Measurements from ENCODE around the gene ITGAE. TPM values are rescaled to one million over a fixed set of nuclear protein-coding genes. Genes with fewer than 3 reads are reported as not detected.
A peak's percentile ranks its signal among the peaks of the same experiment; 100 is the strongest.

The ITGAE gene
- total RNA-seq, 1 experiment from 2014 or later = 31.6 TPM

DNA sequence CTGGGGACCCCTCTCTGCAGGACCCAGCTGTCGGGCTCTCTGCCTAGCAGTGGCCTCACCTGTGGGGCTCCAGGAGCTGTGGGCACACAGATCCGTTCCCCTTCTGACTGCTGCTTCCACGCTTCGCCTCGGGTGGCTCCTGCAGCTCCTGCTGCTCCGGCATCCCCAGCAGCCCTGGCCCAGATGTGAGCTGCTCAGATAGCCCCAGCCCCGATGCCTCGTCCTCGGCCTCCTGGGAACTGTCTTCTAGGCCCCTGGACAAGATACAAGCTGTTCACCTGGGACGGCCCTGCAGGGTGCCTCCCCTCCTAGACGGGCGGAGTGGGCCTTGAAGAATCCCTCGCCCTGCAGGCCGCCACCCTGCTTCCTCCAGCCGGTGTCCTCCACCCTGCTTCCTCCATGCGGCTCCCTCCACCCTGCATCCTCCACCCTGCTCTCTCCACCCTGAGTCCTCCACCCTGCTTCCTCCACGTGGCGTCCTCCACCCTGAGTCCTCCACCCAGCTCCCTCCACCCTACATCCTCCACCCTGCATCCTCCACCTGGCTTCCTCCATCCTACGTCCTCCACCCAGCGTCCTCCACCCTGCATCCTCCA, 121.4 kb downstream of the ITGAE start:
- no peak overlapping the region for H3K27ac ChIP-seq
- no peak overlapping the region for H3K4me3 ChIP-seq
- DNase-seq = no peak
- H3K36me3 ChIP-seq = no peaks in the 10 kb centered on the region
- H3K4me1 ChIP-seq = no peaks in the 10 kb centered on the region
- no peaks in the 10 kb centered on the region for H3K9me3 ChIP-seq (replicated peaks)
- no peaks in the 10 kb centered on the region for H3K27me3 ChIP-seq

DNA sequence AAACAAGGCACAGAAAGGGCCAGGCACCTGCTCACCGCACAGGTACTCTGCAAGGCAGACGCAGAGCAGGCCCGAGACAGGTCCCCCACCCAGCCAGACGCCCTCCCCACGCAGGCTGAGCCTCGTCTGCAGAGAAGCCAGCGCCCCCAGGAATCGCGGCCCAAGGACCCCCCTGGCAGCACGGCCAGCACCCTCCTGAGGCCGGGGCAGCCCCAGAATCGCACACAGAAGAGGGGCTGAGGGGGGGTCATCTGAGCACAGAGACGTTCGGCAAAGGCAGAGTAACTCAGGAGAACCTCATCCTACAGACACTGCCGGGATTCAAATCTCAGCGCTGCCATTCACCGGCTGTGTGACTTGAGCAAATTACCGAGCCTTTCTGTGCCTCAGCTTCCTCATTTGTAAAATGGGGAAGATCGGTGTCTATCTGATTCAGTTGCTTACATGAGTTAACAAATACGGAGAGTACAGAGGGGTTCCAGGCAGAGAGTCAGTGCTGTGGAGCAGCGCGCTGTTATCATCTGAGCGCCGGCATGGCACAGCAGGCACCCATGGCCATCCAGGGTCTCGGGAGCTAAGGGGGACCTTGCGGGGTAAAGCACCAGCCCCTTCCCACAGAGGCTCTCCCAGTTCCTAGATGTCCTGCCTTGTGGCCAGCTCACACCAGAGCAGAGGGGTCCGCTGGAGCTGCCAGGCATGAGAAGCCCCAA, 122.0 kb downstream of the ITGAE start:
- H3K4me1 ChIP-seq = no peaks in the 10 kb centered on the region
- DNase-seq = no peak
- no peaks in the 10 kb centered on the region for H3K27me3 ChIP-seq
- H3K27ac ChIP-seq = no peak overlapping the region
- H3K4me3 ChIP-seq = no peak overlapping the region
- no peaks in the 10 kb centered on the region for H3K9me3 ChIP-seq (replicated peaks)
- H3K36me3 ChIP-seq = no peaks in the 10 kb centered on the region

DNA sequence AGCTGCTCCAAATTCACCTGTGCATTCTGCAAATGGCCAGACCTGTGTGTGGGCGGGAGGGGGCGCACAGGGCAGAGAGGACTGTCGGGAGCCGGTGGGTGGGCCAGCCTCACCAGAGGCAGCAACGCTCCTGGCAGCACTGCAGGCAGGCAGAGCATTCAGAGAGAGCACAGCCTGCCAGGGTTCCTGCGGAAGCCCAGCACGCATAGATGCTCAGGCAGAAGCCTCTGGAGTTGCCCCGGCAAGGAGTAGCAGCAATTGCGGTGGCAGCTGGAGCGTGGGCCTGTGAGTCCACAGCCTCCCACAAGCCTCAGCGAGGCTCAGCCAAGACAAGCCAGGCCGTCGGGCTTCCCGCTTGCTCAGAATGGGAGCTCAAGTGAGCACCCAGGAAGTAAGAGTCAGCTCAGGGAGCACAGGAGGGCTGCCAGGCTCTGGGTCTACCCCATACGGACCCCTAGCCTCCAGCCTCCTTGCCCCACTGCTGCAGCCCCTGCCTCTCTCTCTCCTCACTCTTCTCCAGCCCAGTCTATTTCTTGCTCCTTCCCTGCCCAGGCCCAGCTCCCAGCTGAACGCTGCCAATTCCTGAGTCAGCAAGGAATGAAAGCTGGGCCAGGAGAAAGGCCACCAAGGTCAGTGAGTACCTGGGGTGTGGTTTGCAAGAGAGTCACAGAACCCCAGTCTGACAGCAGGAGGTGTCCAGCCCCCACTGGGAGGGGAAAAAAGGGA, 122.7 kb downstream of the ITGAE start:
- H3K9me3 ChIP-seq (replicated peaks) = no peaks in the 10 kb centered on the region
- no peak for DNase-seq
- no peak overlapping the region for H3K4me3 ChIP-seq
- no peaks in the 10 kb centered on the region for H3K27me3 ChIP-seq
- H3K27ac ChIP-seq = no peak overlapping the region
- no peaks in the 10 kb centered on the region for H3K4me1 ChIP-seq
- no peaks in the 10 kb centered on the region for H3K36me3 ChIP-seq

DNA sequence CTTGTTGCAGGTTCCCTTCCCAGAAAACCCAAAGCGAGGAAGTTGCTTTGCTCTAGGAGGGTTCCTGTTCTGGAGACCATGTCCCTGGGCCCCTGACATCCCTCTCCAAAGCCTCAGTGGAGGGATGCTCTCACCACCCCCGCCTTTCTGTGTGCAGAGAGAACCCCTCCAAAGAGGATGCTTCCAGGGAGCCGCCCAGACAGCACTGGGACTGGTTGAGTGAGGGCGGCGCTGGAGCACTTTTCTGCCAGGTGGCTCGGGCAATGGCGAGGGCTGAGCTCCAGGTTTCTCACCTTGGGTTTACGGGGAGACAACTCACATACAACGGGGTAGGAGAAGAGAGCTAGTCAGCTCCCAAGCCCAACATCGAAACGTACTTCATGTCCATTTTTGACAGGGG, 125.1 kb downstream of the ITGAE start:
- H3K27ac ChIP-seq = no peak overlapping the region
- DNase-seq = no peak
- H3K9me3 ChIP-seq (replicated peaks) = no peaks in the 10 kb centered on the region
- no peaks in the 10 kb centered on the region for H3K36me3 ChIP-seq
- no peaks in the 10 kb centered on the region for H3K27me3 ChIP-seq
- no peak overlapping the region for H3K4me3 ChIP-seq
- H3K4me1 ChIP-seq = no peaks in the 10 kb centered on the region

DNA sequence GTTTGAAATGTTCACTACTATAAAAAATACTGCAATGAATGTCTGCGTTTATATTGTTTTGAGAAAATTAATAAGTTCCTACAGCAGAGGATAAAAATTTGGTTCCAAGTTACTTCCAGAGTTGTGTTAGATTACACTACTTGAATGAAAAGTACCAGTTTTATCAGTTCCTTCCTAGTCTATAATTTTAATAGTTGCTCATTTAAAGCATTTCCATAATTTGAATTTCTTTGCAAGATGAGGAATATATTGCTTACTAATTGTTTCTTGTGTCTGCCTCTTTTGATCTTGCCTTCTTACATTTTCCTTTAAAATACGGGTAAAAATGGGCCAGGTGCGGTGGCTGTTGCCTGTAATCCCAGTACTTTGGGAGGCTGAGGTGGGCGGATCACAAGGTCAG, 128.4 kb downstream of the ITGAE start:
- Histone ChIP-seq H3K36me3 (no peaks in the 10 kb centered on the region), H3K4me1 (no peaks in the 10 kb centered on the region), H3K27ac (no peak overlapping the region), H3K9me3 (replicated peaks) (no peaks in the 10 kb centered on the region), H3K4me3 (no peak overlapping the region), H3K27me3 (no peaks in the 10 kb centered on the region)
- DNase-seq = no peak

DNA sequence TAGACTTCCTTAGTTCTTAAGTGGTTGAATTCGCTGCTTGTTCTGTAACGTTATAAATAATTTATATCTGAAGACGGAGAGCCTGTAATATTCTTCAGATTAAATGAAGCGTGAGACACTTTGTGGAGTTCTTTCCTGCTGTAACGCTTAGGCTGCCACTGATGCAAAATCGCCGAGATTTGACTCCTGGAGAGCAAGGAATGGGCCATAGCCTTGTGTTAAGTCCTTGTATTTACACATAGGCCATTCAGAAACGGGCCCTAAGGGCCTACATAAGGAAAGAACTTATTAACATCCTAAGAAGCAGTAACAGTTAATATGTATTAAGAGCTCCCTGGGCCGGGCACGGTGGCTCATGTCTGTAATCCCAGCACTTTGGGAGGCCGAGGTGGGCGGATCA, 131.4 kb downstream of the ITGAE start:
- Histone ChIP-seq H3K27me3 (no peaks in the 10 kb centered on the region), H3K27ac (no peak overlapping the region), H3K36me3 (no peaks in the 10 kb centered on the region), H3K4me3 (peak overlapping the region; percentile 83), H3K4me1 (no peaks in the 10 kb centered on the region), H3K9me3 (replicated peaks) (no peaks in the 10 kb centered on the region)
- DNase-seq = no peak

DNA sequence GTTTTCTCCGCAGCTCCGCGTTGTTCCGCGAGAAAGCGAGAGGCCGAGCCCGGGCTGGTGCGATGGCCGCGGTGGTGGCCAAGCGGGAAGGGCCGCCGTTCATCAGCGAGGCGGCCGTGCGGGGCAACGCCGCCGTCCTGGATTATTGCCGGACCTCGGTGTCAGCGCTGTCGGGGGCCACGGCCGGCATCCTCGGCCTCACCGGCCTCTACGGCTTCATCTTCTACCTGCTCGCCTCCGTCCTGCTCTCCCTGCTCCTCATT, 132.0 kb downstream of the ITGAE start:
- no peaks in the 10 kb centered on the region for H3K36me3 ChIP-seq
- no peaks in the 10 kb centered on the region for H3K27me3 ChIP-seq
- peak overlapping the region; percentile 83 for H3K4me3 ChIP-seq
- no peak for DNase-seq
- H3K27ac ChIP-seq = peak overlapping the region; percentile 63
- no peaks in the 10 kb centered on the region for H3K9me3 ChIP-seq (replicated peaks)
- H3K4me1 ChIP-seq = no peaks in the 10 kb centered on the region

DNA sequence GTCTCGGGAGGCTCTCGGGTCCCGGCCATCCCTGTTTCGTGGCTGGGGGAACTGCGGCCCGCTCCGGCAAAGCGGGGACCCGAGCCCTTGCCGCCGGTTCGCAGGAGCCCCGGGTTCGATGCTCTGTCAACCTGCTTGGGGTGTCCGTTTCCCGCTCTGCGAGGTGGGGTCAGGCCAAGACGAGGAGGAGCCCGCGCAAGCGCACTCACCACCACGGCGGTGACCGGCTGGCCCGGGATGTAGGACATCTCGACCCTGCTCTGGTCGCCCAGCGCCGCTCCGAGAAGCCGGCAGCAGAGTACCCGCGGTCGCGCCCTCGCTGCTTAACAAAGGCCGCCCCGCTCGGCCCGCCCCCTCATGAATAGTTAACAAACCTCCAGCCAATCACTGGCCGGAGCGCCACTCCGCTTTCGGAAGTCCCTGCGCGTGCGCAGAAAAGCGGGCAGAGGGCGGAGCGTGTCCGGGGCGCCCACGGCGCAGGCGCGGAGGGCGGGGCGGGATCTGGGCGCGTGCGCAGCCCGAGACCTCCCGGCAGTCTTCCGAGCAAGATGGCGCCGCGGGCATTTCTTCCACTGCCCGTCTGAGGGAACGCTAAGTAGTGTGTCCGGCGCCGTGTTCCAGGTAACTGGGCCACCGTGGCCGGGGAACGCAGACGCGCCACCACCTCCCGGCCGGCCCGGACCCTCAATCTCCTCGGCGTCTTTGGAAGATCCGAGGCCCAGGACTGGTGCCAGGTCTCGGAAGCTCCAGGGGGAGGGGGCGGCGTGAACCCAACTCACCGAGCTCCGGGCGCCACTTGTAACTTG, 132.5 kb downstream of the ITGAE start, which contains the start of the genes EMC6 and TAX1BP3:
Gene EMC6, plus strand, starts transcription at position 534 of the 806 bp plus-strand sequence. CDS start 335 bp downstream, outside the sequence.
Gene TAX1BP3, minus strand, starts transcription at position 300 of the 806 bp plus-strand sequence. Its CDS starts 52 bp downstream, at position 248.
- peak within 1 kb of the TSS; percentile 83 for H3K4me3 ChIP-seq
- H3K9me3 ChIP-seq (replicated peaks) = no peaks in the 10 kb centered on the region
- DNase-seq = peak; percentile 95 to 96
- no peaks in the 10 kb centered on the region for H3K4me1 ChIP-seq
- H3K36me3 ChIP-seq = no peaks in the 10 kb centered on the region
- H3K27me3 ChIP-seq = no peaks in the 10 kb centered on the region
- H3K27ac ChIP-seq = peak within 1 kb of the TSS; percentile 82

DNA sequence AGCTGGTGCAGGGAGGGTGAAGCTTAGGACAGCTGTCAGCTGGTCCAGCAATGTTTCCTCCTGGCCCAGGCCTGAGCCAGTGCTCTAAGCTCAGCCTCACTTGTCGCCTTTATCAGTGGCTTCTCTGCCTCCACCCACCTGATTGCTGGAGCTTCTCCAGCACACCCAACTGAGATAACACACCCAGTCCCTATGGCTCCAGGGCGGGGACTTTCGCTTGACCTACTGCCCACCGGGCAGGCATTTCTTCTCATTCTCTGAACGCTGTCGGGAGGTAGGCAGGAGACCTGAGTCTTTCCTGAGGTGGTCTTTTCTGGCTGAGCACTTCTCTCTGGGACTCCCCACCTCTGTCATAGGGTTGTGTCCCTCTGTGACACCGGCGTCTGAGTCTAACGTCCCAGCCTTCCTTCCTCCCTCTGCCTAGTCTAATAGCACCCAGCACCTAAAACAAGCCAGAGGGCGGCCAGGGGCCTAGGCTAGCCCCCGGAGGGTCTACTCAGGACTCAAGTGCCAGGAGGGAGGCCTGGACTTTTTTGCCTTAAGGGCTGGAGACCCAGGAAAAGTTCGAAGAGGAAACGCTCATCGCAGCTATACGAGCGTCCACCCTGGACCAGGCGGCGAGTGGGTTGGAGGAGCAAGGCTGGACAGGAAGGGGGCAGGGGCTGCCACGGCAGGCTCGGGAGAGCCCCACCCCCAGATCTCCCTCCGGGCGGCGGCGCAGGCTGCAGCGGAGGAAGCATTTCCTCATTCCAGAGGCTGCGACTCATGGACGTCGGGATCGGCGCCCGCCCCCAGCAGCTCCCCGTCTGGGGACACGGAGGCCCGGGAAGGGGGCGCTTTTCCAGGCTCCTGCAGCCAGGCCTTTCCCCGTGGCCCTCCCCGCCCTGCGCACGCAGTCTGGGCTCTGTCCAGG, 133.4 kb downstream of the ITGAE start:
- Histone ChIP-seq H3K9me3 (replicated peaks) (no peaks in the 10 kb centered on the region), H3K27me3 (no peaks in the 10 kb centered on the region), H3K36me3 (no peaks in the 10 kb centered on the region), H3K27ac (peak overlapping the region; percentile 82), H3K4me1 (no peaks in the 10 kb centered on the region), H3K4me3 (peak overlapping the region; percentile 83)
- peak; percentile 76 to 83 for DNase-seq

DNA sequence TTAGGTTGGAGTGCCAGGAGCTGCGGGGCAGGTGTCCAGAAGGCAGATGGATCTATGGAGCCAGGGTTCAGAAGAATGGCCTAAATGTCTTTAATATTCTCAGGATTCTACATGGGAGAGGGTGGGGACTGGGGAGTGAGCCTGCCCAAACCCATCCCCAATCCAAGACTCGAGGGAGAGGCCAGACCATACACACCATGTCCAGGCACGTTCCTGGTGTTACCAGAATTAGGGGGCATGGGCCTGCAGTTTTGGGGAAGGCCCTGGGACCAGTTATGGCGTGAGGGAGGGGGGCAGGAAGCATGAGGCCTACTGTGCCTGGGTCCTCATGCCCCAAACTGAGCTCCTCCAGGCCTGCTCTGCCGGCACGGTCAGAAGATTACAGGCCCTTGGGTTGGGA, 134.5 kb downstream of the ITGAE start:
- Histone ChIP-seq H3K9me3 (replicated peaks) (no peaks in the 10 kb centered on the region), H3K27ac (no peak overlapping the region), H3K4me1 (no peaks in the 10 kb centered on the region), H3K36me3 (no peaks in the 10 kb centered on the region), H3K4me3 (no peak overlapping the region), H3K27me3 (no peaks in the 10 kb centered on the region)
- DNase-seq = no peak

DNA sequence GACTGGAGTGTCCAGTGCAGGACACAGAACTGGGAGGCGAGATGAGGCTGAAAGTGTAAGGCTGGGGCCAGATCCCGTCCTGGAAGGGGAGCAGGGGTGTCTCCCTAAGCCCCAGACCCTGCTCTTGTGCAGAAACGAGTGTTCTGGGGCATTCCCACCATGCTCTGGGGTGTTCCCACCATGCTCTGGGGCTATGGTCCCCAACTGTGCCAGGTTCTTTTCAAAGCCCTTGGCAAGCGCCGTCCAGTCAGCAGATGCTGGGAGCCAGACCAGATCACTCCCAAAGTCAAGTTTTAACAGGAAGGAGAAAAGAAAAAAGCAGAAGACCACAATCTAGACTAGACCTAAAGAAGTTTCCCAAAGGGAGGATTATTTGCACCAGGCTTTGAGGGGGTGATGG, 135.2 kb downstream of the ITGAE start:
- Histone ChIP-seq H3K36me3 (no peaks in the 10 kb centered on the region), H3K4me1 (no peaks in the 10 kb centered on the region), H3K4me3 (no peak overlapping the region), H3K9me3 (replicated peaks) (no peaks in the 10 kb centered on the region), H3K27ac (no peak overlapping the region), H3K27me3 (no peaks in the 10 kb centered on the region)
- DNase-seq = no peak

All from SJCRH30 (cell line).